GM21526 (cell line): Measurements from ENCODE around the gene SLC7A8.
"Not testable (repeated sequence)": the region's sequence is repeated elsewhere in the genome, so short reads cannot be mapped to it uniquely, and the experiment has no call there.

Experiments used
- ATAC-seq: cut with Tn5 transposase; IDR thresholded peaks from one replicate; pipeline ENCODE4 v1.9.1; 2021; ENCODE audit warnings: moderate library complexity; ENCODE audit not compliant: unreplicated experiment, low FRiP score

SLC7A8 gene

DNA sequence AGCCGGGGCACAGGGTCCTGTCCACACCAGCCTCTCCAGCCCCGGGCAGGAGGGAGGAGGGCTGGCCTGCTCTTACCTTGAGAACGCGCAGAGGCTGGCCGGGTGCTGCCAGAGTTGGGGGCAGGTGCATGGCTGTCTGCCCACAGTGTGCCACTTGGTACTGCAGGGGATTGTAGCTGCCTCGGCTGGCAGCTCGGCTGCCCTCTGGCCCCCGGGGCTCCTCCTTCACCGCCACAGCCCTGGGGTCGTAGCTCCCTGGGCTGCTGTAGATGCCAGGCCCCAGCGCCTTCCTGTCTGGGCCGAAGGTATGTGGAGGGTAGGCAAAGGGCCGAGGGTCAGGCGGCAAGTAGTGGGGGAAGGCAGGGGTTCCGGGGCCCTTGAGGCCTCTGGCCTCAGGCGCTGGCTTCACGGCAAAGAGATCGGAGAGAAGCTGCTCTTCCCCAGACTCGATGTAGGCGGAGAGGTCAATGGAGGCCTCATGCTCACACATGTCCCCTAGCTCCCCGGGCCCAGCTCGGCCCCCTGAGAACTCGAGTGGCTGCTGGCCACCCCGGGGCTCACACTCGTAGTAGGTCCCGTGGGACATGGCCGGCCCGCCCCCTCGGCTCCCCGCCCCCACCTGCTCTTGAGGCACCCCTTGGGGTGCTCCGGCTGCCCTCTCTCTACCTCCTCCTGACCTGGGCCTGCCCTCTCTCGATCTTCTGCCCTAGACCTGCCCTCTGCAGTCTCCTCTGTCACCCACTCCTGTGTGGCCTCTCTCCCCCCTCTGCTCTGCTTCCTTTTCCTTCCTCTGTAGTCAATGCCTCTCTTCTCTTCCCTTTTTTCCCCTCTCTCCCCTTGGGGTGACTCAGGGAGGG lies 64.7 kb downstream of the SLC7A8 start, which contains the start of gene CEBPE:
CEBPE (minus strand) TSS at position 750 of the 857 bp plus-strand sequence; CDS start at position 586, 164 bp downstream.
- ATAC-seq = no peak

DNA sequence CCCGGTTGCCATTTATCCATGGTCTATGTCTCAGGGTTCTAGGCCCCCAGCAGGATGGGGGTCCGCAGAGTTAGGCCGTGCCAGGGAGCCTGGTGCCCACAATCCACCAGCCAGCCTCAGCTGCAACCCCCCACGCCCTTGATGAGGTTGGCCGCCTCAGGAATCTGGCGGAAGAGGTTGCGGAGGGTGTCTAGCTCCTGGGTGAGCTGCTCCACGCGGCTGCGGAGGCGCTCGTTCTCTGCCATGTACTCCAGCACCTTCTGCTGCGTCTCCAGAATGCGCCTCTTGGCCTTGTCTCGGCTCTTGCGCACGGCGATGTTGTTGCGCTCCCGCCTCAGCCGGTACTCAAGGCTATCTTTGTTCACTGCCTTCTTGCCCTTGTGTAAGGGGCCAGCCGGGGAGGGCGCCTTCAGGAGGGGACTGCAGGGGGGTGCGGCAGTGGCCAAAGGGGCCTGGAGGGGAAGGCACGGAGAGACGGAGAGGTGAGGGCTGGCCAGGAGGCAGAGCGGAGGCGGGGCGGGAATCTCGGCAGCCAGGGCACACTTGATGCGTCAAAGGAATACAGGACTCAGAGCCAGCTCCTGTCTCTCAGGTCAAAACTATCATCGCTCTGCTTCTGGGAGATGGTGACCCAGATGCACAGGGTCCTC lies 66.0 kb downstream of the SLC7A8 start:
- ATAC-seq = no peak

DNA sequence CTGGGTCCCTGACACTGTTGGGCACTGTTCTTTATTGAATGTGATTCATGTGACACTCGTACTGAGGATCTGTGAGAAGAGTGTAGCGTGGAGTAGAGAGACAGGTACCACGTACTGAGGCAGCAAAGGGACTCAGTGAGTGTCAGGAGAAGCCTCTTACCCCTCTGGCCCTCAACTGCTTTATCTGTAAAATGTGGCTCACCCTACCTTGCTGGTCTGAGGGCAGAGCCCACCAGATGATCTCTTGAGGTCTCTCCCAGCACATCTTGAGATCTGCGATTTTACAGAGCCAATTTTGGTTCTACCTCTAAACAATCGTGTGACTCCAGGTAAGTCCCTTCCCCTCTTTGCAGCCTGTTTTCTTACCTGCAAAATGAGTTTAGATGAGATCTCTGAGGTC lies 67.5 kb downstream of the SLC7A8 start:
- ATAC-seq = no peak

DNA sequence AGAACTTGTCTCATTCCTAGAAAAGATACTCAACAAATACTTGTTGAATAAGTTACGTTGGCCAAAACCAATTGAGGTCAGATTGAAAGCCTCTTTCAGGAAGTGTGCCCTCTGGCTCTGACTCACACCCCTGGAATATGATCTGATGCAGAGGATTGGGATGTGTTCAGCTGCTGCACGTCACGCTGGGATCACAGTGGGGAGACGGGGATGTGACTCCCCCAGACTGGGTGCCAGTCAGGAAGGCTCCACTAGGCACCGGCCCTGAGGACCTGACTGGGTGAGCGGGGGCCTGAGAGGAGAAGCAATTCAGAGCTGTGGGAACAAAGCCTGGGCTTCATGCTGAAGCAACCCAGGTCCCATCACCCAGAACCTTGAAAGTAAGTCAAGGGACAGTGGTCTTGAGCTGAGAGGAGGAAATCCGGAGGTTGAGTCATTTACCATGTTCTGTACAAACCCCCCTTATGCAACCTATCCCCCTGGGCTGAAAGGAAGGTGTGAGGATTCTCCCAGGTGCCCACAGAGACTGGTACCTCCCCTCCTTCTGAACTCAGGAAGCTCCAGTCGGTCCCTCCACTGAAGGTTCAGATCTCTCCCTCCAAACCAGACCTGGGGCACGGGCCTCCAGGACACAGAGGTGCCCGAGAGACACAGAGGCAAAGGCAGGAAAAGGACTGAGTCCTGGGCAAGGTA lies 68.3 kb downstream of the SLC7A8 start:
- ATAC-seq = no peak

DNA sequence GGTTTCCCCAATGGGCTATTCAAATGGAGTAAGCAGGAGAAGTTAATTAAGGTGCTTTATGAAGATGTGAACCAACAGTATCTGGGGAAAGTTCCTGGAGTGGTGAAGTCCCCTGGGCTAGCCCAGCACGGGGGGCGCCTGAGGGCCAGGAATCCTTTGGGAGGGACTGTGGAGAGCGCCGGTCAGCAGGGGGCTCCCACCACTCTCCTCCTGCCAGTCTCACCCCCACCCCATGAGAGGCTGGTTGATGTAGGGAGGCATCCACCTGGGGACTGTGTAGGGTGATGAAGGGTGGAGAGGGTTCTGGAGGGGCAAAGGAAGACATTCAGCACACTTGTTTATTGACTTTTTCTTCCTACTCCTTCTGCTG lies 68.8 kb downstream of the SLC7A8 start:
- ATAC-seq = no peak

DNA sequence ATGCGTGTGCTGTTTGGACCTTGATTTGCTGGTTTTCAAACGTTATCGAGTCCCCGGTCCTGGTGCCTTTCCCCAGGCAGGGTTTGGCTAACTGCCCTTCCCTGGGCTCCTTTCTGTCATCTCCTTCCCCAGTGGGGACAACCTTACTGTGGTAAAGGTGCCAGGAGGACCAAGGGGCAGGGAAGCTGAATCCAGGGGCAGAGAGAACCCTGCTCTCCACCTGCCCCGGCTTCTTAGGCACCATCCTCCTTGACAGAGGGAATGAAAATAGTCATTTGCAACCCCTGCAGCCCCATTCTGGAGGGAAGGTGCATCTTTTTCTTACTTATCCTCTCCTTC lies 69.4 kb downstream of the SLC7A8 start:
- ATAC-seq = no peak

GRCh38 chr14:23113431-23114119 lies 69.9 kb downstream of the SLC7A8 start:
- no peak for ATAC-seq

- ATAC-seq = no peak
Observed at GRCh38 chr14:23112359-23113178, 70.9 kb downstream of the SLC7A8 start.

DNA sequence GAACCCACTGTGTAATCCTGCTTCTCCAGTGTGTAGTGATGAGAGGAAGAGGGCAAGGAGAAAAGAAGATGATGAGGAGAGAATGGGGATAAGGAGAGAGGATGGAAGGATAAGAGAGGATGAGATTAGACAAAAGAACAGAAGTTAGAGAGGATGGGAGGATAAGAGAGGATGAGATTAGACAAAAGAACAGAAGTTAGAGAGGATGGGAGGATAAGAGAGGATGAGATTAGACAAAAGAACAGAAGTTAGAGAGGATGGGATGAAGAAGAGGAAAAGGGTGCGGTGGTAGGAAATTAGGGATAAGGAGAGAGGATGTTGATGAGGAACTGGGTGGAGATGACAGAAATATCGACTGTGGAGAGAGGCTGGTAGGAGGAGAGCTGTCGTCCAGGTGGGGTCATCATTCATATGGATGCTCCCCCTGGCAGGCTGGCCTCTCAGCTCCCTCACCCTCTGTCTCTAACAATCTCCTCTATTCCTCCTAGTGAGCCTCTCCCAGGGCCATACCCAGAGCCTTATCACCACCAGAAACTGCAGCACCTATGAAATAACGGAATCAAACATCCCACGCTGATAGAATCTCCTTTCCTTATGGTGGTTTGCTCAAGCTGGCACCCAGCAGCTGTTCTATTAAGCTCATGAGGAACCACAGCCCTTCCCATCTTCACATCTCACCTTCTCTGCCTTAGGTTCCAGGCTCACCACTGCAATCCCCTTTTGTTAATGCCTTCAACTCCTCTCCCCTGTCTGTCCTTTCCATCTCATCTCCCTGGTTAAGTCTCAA lies 72.7 kb downstream of the SLC7A8 start:
- ATAC-seq = no peak

DNA sequence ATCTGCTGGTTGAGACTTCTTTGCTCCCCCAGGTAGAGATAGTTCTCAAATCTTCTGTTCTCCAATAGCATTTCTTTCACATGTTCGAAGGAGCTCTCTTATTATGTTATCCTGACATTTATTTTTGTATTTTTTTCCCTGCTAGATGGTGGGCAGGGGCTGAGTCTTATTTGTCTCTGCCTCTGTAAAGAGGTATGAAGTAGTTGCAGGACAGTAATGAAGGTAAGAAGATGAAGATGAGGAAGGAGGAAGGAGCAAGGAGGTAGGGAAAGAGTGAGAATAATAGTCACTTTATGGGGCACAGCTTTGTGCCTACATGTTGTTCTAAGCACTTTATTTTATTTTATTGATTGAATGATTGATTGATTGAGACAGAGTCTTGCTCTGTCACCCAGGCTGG lies 73.7 kb downstream of the SLC7A8 start:
- no peak for ATAC-seq

DNA sequence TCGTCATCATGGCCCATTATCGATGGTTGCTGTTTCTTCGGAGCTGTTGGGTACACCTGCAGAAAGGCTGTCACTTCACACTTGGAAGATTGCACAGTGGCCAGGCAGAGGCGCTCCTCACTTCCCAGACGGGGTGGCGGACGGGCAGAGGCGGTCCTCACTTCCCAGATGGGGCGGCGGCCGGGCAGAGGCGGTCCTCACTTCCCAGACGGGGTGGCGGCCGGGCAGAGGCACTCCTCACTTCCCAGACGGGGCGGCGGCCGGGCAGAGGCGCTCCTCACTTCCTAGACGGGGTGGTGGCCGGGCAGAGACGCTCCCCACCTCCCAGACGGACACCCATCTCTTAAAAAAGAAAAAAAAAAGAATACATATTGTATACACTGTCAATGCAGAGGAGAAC lies 75.3 kb downstream of the SLC7A8 start:
- not testable (repeated sequence) for ATAC-seq

DNA sequence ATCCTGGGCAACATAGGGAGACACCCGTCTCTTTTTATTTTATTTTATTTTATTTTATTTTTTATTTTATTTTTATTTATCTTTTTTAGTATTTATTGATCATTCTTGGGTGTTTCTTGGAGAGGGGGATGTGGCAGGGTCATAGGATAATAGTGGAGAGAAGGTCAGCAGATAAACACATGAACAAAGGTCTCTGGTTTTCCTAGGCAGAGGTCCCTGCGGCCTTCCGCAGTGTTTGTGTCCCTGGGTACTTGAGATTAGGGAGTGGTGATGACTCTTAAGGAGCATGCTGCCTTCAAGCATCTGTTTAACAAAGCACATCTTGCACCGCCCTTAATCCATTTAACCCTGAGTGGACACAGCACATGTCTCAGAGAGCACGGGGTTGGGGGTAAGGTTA lies 75.8 kb downstream of the SLC7A8 start:
- ATAC-seq = not testable (repeated sequence)

DNA sequence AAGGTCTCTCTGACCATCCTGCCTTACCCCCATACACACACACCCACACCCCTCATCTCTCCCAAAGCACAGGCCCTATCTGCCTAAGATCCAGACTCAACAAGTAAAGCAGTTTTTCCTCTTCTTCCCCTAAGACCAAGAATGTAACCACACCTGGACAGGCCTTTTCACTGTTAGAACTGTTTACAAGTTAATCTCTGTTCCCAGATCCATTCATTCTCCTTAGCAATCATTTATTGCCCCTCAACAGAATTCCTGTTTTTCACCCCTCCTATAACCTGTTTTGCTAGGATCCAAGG lies 76.8 kb downstream of the SLC7A8 start:
- no peak for ATAC-seq

- ATAC-seq = no peak
Observed at GRCh38 chr14:23105348-23105824, 78.1 kb downstream of the SLC7A8 start.

DNA sequence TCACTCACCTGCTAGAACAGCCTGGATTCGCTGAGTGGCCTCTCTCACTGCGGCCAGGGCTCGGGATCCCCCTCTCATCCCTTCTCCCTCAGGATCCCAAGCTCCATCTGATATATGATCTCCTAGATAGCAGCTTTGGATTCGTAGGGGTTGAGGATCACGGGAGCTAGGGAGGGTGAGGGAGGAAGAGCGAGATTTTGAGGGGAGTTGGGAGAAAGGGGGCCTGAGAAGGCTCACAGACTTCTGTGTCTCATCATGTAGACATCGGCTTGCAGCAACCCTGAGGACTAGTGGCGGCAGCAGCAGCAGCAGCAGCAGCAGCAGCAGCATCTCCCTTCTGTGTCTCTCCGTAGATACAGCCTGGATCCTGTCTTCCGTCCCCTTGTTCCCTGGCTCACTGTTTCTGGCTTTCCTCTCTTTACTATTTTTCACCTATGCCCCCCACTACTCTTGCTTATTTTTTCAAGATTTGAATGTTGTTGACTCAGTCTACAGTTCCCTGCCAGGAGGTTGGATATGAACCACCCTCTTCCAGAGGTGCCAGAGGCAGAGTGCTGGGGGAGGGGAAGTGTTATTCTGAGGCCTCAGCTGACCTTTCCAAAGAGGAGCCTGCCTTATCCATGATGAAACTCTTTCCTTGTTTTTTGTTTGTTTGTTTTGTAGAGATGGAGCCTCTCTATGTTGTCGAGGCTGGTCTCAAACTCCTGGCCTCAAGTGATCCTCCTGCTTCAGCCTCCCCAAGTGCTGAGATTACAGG lies 78.7 kb downstream of the SLC7A8 start, which contains the start of gene CIROP:
CIROP (minus strand) TSS at position 399 of the 757 bp plus-strand sequence; CDS start at position 330, 69 bp downstream.
- ATAC-seq = no peak

GRCh38 chr14:23104070-23104590 lies 79.3 kb downstream of the SLC7A8 start:
- ATAC-seq = no peak

- no peak for ATAC-seq
Observed at GRCh38 chr14:23103581-23103980, 79.9 kb downstream of the SLC7A8 start.

GRCh38 chr14:23102801-23103200 lies 80.7 kb downstream of the SLC7A8 start:
- ATAC-seq = no peak
